ENCODE results near the gene RPL39. TPM values are rescaled to one million over a fixed set of nuclear protein-coding genes. Genes with fewer than 3 reads are reported as not detected.

Gene RPL39
- total and polyA plus RNA-seq, 2 experiments from 2014 or later, result 687 to 8,635 TPM

DNA sequence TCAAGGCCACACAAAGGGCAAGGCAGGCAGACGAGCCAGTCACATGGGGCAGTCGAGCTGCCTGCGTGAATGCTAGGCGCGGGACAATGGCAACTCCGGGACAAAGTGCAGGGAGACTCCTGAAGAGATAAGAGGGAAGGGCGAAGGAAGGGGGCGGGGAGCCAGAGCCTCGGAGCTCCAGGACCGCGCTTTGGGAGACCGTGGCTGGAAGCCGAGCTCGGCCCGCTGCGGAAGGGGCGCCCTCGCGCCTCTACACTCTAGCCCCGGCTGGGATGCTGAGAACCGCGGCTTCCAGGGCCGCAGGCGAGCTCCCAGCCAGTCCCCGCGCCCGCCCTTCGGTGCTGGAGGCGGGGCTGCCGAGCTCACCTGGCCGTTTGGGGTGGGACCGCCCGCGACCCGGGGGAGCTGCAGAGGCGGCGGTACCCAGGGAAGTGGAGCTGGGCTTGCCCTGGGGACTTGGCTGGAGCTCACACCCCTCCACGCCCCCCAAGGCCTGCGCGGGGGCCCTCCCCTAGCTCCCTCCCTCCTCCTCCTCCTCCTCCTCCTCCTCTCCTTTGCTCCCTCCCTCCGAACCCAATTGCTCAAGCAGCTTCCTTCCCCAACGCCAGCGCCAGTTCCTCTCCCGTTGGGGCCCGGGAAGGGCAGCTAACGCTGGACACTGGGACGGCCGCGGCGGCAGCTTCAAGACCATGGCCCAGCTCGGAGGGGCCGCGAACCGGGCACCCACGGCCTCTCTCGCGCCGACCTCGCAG lies 33.3 kb downstream of the RPL39 start, which contains the start of gene SOWAHD:
Gene SOWAHD (plus strand): TSS at position 610 of the 752 bp plus-strand sequence. CDS start 80 bp downstream, at position 690.
- no peaks in the 10 kb centered on the region for H3K9me3 ChIP-seq (ENCODE audit: low read depth)
- H3K4me1 ChIP-seq (ENCODE audit: insufficient read depth), result no peaks in the 10 kb centered on the region
- WGBS (ENCODE audit: low lambda C conversion rate, missing lambda C conversion rate), result 37% methylated on average over 34 of the region's 59 CpGs
- H3K36me3 ChIP-seq (replicated peaks; ENCODE audit: insufficient read depth, low read depth), result no peaks in the 10 kb centered on the region
- H3K27me3 ChIP-seq, result no peaks in the 10 kb centered on the region
- H2AFZ ChIP-seq, result peak within 1 kb of the TSS; percentile 52
- H3K4me3 ChIP-seq, result peak within 1 kb of the TSS; percentile 23
- peak within 1 kb of the TSS; percentile 80 for H3K27ac ChIP-seq
- TF ChIP-seq EZH2phosphoT487 (IDR thresholded peaks at IDR 0.05; ENCODE audit: low read depth, severe bottlenecking, unreplicated experiment), result no peak
- TF ChIP-seq EZH2 (IDR thresholded peaks at IDR 0.05; ENCODE audit: borderline replicate concordance), result no peak
- no peak for TF ChIP-seq CTCF (IDR thresholded peaks at IDR 0.05; ENCODE audit: poor library complexity)
- H3K79me2 ChIP-seq, result no peaks in the 10 kb centered on the region
- H3K4me2 ChIP-seq, result peak within 1 kb of the TSS; percentile 84
- H4K20me1 ChIP-seq (ENCODE audit: insufficient read depth, poor library complexity, severe bottlenecking), result no peaks in the 10 kb centered on the region
- no peaks in the 10 kb centered on the region for H3K9me2 ChIP-seq (replicated peaks; ENCODE audit: insufficient read depth)
- DNase-seq (ENCODE audit: low spot score), result peak; percentile 72

DNA sequence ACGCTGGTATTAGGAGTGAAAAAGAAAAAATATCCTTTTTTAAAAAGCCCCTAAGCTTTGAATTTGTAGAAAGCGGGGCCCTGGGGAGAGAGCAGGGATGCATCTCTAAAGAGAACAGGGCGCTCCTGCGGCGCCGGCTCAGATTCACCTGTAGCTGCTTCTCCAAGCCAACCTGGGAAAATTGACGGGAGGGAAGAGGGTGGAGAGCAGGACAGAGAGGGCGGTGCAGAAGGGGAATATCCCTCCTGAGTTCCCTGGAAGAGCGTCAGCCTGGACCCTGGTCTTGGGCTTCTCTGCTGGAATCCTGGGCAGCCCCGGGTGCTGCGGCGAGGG lies 33.8 kb downstream of the RPL39 start:
- TF ChIP-seq EZH2 (IDR thresholded peaks at IDR 0.05; ENCODE audit: borderline replicate concordance) (no peak), CTCF (IDR thresholded peaks at IDR 0.05; ENCODE audit: poor library complexity) (no peak), EZH2phosphoT487 (IDR thresholded peaks at IDR 0.05; ENCODE audit: low read depth, severe bottlenecking, unreplicated experiment) (no peak)
- peak overlapping the region; percentile 80 for H3K27ac ChIP-seq

GRCh38 chrX:119756926-119757635 lies 34.3 kb downstream of the RPL39 start:
- Histone ChIP-seq H3K27ac (peak overlapping the region; percentile 80), H2AFZ (no peak overlapping the region), H4K20me1 (ENCODE audit: insufficient read depth, poor library complexity, severe bottlenecking) (no peaks in the 10 kb centered on the region), H3K9me3 (ENCODE audit: low read depth) (no peaks in the 10 kb centered on the region), H3K4me2 (peak overlapping the region; percentile 84), H3K9me2 (replicated peaks; ENCODE audit: insufficient read depth) (no peaks in the 10 kb centered on the region), H3K4me1 (ENCODE audit: insufficient read depth) (no peaks in the 10 kb centered on the region), H3K79me2 (no peaks in the 10 kb centered on the region), H3K36me3 (replicated peaks; ENCODE audit: insufficient read depth, low read depth) (no peaks in the 10 kb centered on the region), H3K4me3 (no peak overlapping the region), H3K27me3 (no peaks in the 10 kb centered on the region)
- DNase-seq (ENCODE audit: low spot score), result no peak
- TF ChIP-seq EZH2 (IDR thresholded peaks at IDR 0.05; ENCODE audit: borderline replicate concordance) (no peak), CTCF (IDR thresholded peaks at IDR 0.05; ENCODE audit: poor library complexity) (no peak), EZH2phosphoT487 (IDR thresholded peaks at IDR 0.05; ENCODE audit: low read depth, severe bottlenecking, unreplicated experiment) (no peak)
- 68% methylated on average over 10 of the region's 10 CpGs for WGBS (ENCODE audit: low lambda C conversion rate, missing lambda C conversion rate)

More for the DNA sequence above, 33.8 kb downstream of the RPL39 start:
- no peaks in the 10 kb centered on the region for H3K4me1 ChIP-seq (ENCODE audit: insufficient read depth)
- no peaks in the 10 kb centered on the region for H4K20me1 ChIP-seq (ENCODE audit: insufficient read depth, poor library complexity, severe bottlenecking)
- H2AFZ ChIP-seq, result peak overlapping the region; percentile 52
- no peaks in the 10 kb centered on the region for H3K9me3 ChIP-seq (ENCODE audit: low read depth)
- H3K27me3 ChIP-seq, result no peaks in the 10 kb centered on the region
- no peaks in the 10 kb centered on the region for H3K36me3 ChIP-seq (replicated peaks; ENCODE audit: insufficient read depth, low read depth)
- no peak for DNase-seq (ENCODE audit: low spot score)
- no peaks in the 10 kb centered on the region for H3K9me2 ChIP-seq (replicated peaks; ENCODE audit: insufficient read depth)
- no peaks in the 10 kb centered on the region for H3K79me2 ChIP-seq
- H3K4me2 ChIP-seq, result peak overlapping the region; percentile 84
- no peak overlapping the region for H3K4me3 ChIP-seq
- 54% methylated on average over 12 of the region's 12 CpGs for WGBS (ENCODE audit: low lambda C conversion rate, missing lambda C conversion rate)

Measured in hepatocyte (in vitro differentiated cells).